ENCODE measurements around the gene NCEH1. TPM values are rescaled to one million over a fixed set of nuclear protein-coding genes. Genes with fewer than 3 reads are reported as not detected.

Gene NCEH1
- total and polyA plus RNA-seq, 2 of the 4 experiments (the other 2 are of a cell fraction) = 22.3 to 23.3 TPM

- H2BK15ac ChIP-seq (ENCODE audit: low read depth, low read length) = peak overlapping the region; percentile 5; the same call in 2 of the 3 replicates
- H4K20me1 ChIP-seq (ENCODE audit: insufficient read depth, low read length) = no peaks in the 10 kb centered on the region
- H2BK5ac ChIP-seq (ENCODE audit: low read depth, low read length, poor library complexity, severe bottlenecking) = peak overlapping the region; percentile 75
- no peaks in the 10 kb centered on the region for H3K9me1 ChIP-seq (ENCODE audit: insufficient read depth, low read length)
- in situ Hi-C loops (cut with MboI; ENCODE audit: low sequenced_read_pairs) (no loop called here), dilution Hi-C loops (cut with HindIII; ENCODE audit: low sequenced_read_pairs, unreplicated experiment) (no loop called here), intact Hi-C loops (cut with micrococcal nuclease) (no loop called here)
- no peaks in the 10 kb centered on the region; the same call in 1 of the 2 replicates for H3K4me1 ChIP-seq (ENCODE audit: control insufficient read depth, insufficient read depth, low read length)
- peak overlapping the region; percentile 76 for H3K9ac ChIP-seq (ENCODE audit: low read depth, low read length)
- ChIA-PET CTCF (interaction anchor here (1.0 to 1.4 kb wide), 4 partner anchors 18 to 40 kb away, joined by 3 to 5 read pairs (median 3); no protein-coding TSS in a partner anchor), POLR2A (ENCODE audit: unreplicated experiment) (no interaction called here)
- no peaks in the 10 kb centered on the region for H3K9me3 ChIP-seq (ENCODE audit: control insufficient read depth, insufficient read depth, low read length)
- H3K14ac ChIP-seq (replicated peaks; ENCODE audit: low read depth, low read length) = peak overlapping the region; percentile 88
- H2AFZ ChIP-seq (replicated peaks; ENCODE audit: low read length, poor library complexity) = peak overlapping the region; percentile 95
- H4K8ac ChIP-seq (ENCODE audit: low read depth in 2 of 2, low read length in 2 of 2) = peak overlapping the region; percentile 67 to 72
- peak overlapping the region; percentile 74 for H3K27ac ChIP-seq (ENCODE audit: insufficient read depth, low read length)
- peak; percentile 9 for ATAC-seq (ENCODE audit: low read depth)
- no peak overlapping the region for H2BK20ac ChIP-seq (ENCODE audit: low read depth, low read length)
- peak overlapping the region; percentile 83 for H3K4me3 ChIP-seq (ENCODE audit: insufficient read depth, low read depth, low read length)
- H3K27me3 ChIP-seq (ENCODE audit: control insufficient read depth, insufficient read depth, low read length) = no peaks in the 10 kb centered on the region
- H3K4ac ChIP-seq (ENCODE audit: low read depth, low read length) = peak overlapping the region; percentile 91
- TSS peak; percentile 69 for BruUV-seq (replicated peaks)
- DNase-seq = peak; percentile 12
- H3K79me1 ChIP-seq (ENCODE audit: low read depth in 1 of 2, low read length in 2 of 2) = peaks cover 14 to 18% of the 10 kb centered on the region in 2 experiments
- H3K18ac ChIP-seq (ENCODE audit: low read depth, low read length) = peak overlapping the region; percentile 30; the same call in 1 of the 2 replicates
- peak overlapping the region; percentile 84; the same call in 1 of the 2 replicates for H3K23ac ChIP-seq (ENCODE audit: low read depth, low read length)
- no peak overlapping the region for H2AK5ac ChIP-seq (ENCODE audit: low read depth, low read length)
- H2BK120ac ChIP-seq (ENCODE audit: low read depth, low read length) = peak overlapping the region; percentile 75; the same call in 1 of the 2 replicates
- H4K5ac ChIP-seq (ENCODE audit: low read depth, low read length) = peak overlapping the region; percentile 36; the same call in 1 of the 2 replicates
- H2AK9ac ChIP-seq (replicated peaks; ENCODE audit: low read depth, low read length, poor library complexity) = peak overlapping the region; percentile 94
- H4K91ac ChIP-seq (ENCODE audit: insufficient read depth, low read depth, low read length) = peak overlapping the region; percentile 92
- H3K4me2 ChIP-seq (ENCODE audit: low read depth, low read length) = peak overlapping the region; percentile 86
- WGBS, 2 experiments (ENCODE audit: extremely low coverage in 2 of 2, insufficient read length in 1 of 2) = 0% methylated on average over 1 of the region's 14 CpGs; no CpG with 5 or more reads in 1 of the 2 experiments
- peak overlapping the region; percentile 96 for H3K56ac ChIP-seq (ENCODE audit: extremely low read depth, insufficient read depth, low read length)
- H3K36me3 ChIP-seq (ENCODE audit: control insufficient read depth, insufficient read depth, low read length) = 0 out of 2 replicates have a peak, but pooled peaks cover 1% of the 10 kb centered on the region
- TF ChIP-seq NFE2L2 (IDR thresholded peaks at IDR 0.05; ENCODE audit: low read depth, low read length) (no peak), MXI1 (IDR thresholded peaks at IDR 0.05; ENCODE audit: borderline replicate concordance, low read depth, low read length) (no peak), CHD1 (IDR thresholded peaks at IDR 0.05; ENCODE audit: low read depth, low read length) (no peak), CEBPB (IDR thresholded peaks at IDR 0.05; ENCODE audit: low read depth, low read length) (no peak), MAZ (IDR thresholded peaks at IDR 0.05; ENCODE audit: borderline replicate concordance, low read depth, low read length) (no peak), BHLHE40 (IDR thresholded peaks at IDR 0.05; ENCODE audit: low read depth, low read length) (no peak), POLR2A (IDR thresholded peaks at IDR 0.05; ENCODE audit: low read depth, low read length) (no peak), SMC3 (IDR thresholded peaks at IDR 0.05; ENCODE audit: low read depth, low read length) (no peak), ELK1 (IDR thresholded peaks at IDR 0.05; ENCODE audit: borderline replicate concordance, low read depth, low read length) (no peak), MAFK (IDR thresholded peaks at IDR 0.05; ENCODE audit: low read depth, low read length) (no peak), USF2 (IDR thresholded peaks at IDR 0.05; ENCODE audit: low read depth, low read length) (no peak), CTCF (conservative IDR thresholded peaks at IDR 0.05; ENCODE audit: low read depth, low read length) (no peak), RCOR1 (IDR thresholded peaks at IDR 0.05; ENCODE audit: insufficient replicate concordance, low read length) (no peak), RFX5 (IDR thresholded peaks at IDR 0.05; ENCODE audit: low read depth, low read length) (no peak), FOS (IDR thresholded peaks at IDR 0.05; ENCODE audit: low read depth, low read length) (no peak)
These were observed 40.4 kb upstream of the NCEH1 start for GRCh38 chr3:172751175-172751704.

All from IMR-90 (cell line).